ENCODE data around the gene CPNE6. TPM values are rescaled to one million over a fixed set of nuclear protein-coding genes. Genes with fewer than 3 reads are reported as not detected.

Gene CPNE6
- total RNA-seq, 1 experiment from 2014 or later = not detected

DNA sequence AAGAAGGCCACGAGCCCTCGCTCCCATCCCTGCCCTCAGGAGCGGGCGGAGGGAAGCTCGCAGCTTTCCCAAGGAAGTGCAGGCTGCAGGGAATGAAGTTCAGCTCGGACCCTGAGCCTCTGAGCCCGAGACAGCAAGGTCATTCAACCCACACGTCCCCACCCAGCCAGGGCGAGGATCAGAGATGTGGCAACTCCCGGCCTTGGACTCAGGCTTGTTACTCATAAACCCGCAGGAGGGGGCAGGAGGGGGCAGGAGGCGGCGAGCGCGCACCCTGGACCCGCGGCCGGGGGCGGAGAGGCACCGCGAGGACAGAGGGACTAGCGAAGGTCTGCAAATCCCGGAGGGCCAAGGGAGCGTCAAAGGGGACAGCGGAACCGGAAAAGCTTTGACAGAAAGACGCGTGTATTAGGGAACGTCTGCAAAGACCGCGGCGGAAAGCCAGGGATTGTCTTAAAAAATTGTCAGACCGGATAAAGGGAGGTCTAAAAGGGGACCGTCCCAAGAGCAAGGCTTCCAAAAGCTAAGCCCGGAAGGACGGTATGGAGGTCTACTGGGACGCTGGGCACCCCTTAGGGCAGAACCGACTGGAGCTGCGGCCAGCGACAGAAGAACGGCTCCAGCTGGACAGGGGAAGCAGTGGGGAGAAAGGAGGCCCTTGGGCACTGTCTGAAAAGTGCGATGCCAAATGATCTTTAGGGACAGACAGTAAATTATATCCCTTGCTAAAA is 42.6 kb downstream of the CPNE6 start:
- Histone ChIP-seq H3K9ac (ENCODE audit: low read length) (peak overlapping the region; percentile 86), H3K4me1 (ENCODE audit: insufficient read depth, low read length) (peaks cover 20% of the 10 kb centered on the region), H3K4me3 (ENCODE audit: low read length) (peak overlapping the region; percentile 96), H3K27me3 (ENCODE audit: low read length) (no peaks in the 10 kb centered on the region), H3F3A (ENCODE audit: low read length, unreplicated experiment) (no peaks in the 10 kb centered on the region), H4K20me1 (ENCODE audit: low read length) (no peaks in the 10 kb centered on the region), H3K9me3 (ENCODE audit: low read length) (no peaks in the 10 kb centered on the region), H2AFZ (ENCODE audit: low read length) (peak overlapping the region; percentile 95), H3K9me2 (replicated peaks; ENCODE audit: low read length) (no peaks in the 10 kb centered on the region), H3K4me2 (ENCODE audit: low read length) (peak overlapping the region; percentile 95), H3K36me3 (ENCODE audit: low read depth, low read length) (peaks cover 11% of the 10 kb centered on the region; the same call in 1 of the 2 replicates), H3K27ac (ENCODE audit: low read length) (peak overlapping the region; percentile 90), H3K79me2 (ENCODE audit: low read length) (peaks cover 18% of the 10 kb centered on the region)
- ATAC-seq = peak; percentile 42
- CTCF ChIA-PET = interaction anchor here (0.9 to 1.6 kb wide), 4 partner anchors 22 to 194 kb away, joined by 4 to 7 read pairs (median 4); partner anchors contain the start of genes IRF9 and PSME1
- POLR2A ChIA-PET (ENCODE audit: unreplicated experiment) = interaction anchor here (0.6 to 1.8 kb wide), 6 partner anchors 19 to 1018 kb away, joined by 3 to 17 read pairs (median 4); partner anchors contain the start of genes EMC9, PCK2, PSME2 and RNF31
- intact Hi-C loops (cut with micrococcal nuclease) = loop anchor here (1.0 kb wide), 3 partner anchors 27 to 47 kb away; partner anchors contain the start of genes EMC9, IRF9 and RNF31
- DNase-seq = peak; percentile 86
- no TSS peak for BruUV-seq (replicated peaks)
- no peak for TF ChIP-seq EZH2 (IDR thresholded peaks at IDR 0.05; ENCODE audit: low read length, unreplicated experiment)
- no peak for TF ChIP-seq CTCF (conservative IDR thresholded peaks at IDR 0.05; ENCODE audit: low read depth, low read length)
- TF ChIP-seq EZH2phosphoT487 (IDR thresholded peaks at IDR 0.05; ENCODE audit: borderline replicate concordance, low read length) = no peak

- H3K36me3 ChIP-seq (ENCODE audit: low read depth, low read length) = peaks cover 13% of the 10 kb centered on the region; the same call in 1 of the 2 replicates
- H2AFZ ChIP-seq (ENCODE audit: low read length) = peak within 1 kb of the TSS; percentile 95
- peaks cover 18% of the 10 kb centered on the region for H3K79me2 ChIP-seq (ENCODE audit: low read length)
- intact Hi-C loops (cut with micrococcal nuclease) = loop anchor here (1.0 kb wide), 4 partner anchors 22 to 47 kb away; partner anchors contain the start of genes EMC9, IRF9, PSME1 and RNF31
- peak; percentile 86 for ATAC-seq
- peak; percentile 99 for DNase-seq
- H3K9ac ChIP-seq (ENCODE audit: low read length) = peak within 1 kb of the TSS; percentile 86
- no peaks in the 10 kb centered on the region for H3K9me2 ChIP-seq (replicated peaks; ENCODE audit: low read length)
- BruUV-seq (replicated peaks) = no TSS peak
- H3K4me2 ChIP-seq (ENCODE audit: low read length) = peak within 1 kb of the TSS; percentile 95
- no peaks in the 10 kb centered on the region for H4K20me1 ChIP-seq (ENCODE audit: low read length)
- H3K27ac ChIP-seq (ENCODE audit: low read length) = peak within 1 kb of the TSS; percentile 90
- peak within 1 kb of the TSS; percentile 96 for H3K4me3 ChIP-seq (ENCODE audit: low read length)
- ChIA-PET POLR2A (ENCODE audit: unreplicated experiment) (interaction anchor here (0.5 to 1.8 kb wide), 10 partner anchors 20 to 1019 kb away, joined by 3 to 26 read pairs (median 4); partner anchors contain the start of genes EMC9, PCK2, PSME1 and PSME2), CTCF (interaction anchor here (0.6 to 1.6 kb wide), 7 partner anchors 21 to 194 kb away, joined by 3 to 7 read pairs (median 4); partner anchors contain the start of genes IRF9, PSME1 and TINF2)
- H3K9me3 ChIP-seq (ENCODE audit: low read length) = no peaks in the 10 kb centered on the region
- H3K4me1 ChIP-seq (ENCODE audit: insufficient read depth, low read length) = peaks cover 18% of the 10 kb centered on the region
- H3F3A ChIP-seq (ENCODE audit: low read length, unreplicated experiment) = no peaks in the 10 kb centered on the region
- TF ChIP-seq CTCF (conservative IDR thresholded peaks at IDR 0.05; ENCODE audit: low read depth, low read length) (no peak), EZH2phosphoT487 (IDR thresholded peaks at IDR 0.05; ENCODE audit: borderline replicate concordance, low read length) (no peak), EZH2 (IDR thresholded peaks at IDR 0.05; ENCODE audit: low read length, unreplicated experiment) (no peak)
- no peaks in the 10 kb centered on the region for H3K27me3 ChIP-seq (ENCODE audit: low read length)
These were observed 43.4 kb downstream of the CPNE6 start, which contains the start of the genes DCAF11 and NRL for GRCh38 chr14:24114532-24115421. DCAF11 (plus strand) TSS chr14:24114777; CDS start chr14:24115595, 818 bp downstream. NRL (minus strand) TSS chr14:24114949; CDS start chr14:24082848, 32,101 bp downstream.

Measured in PC-3 (cell line).